NCI-H2081 (cell line): ENCODE data around the gene EID1.
"Not testable (repeated sequence)": the region's sequence is repeated elsewhere in the genome, so short reads cannot be mapped to it uniquely, and the experiment has no call there.

Experiments used
- DNase-seq, 2 experiments: peaks; one replicate each; lab custom pipeline; 2025; lab: John Stamatoyannopoulos, UW

Gene EID1

GRCh38 chr15:48869966-48870365 lies 8.0 kb upstream of the EID1 start:
- DNase-seq = no peak

GRCh38 chr15:48871542-48871941 lies 6.4 kb upstream of the EID1 start:
- DNase-seq = no peak

- no peak for DNase-seq
Measured at GRCh38 chr15:48872632-48873031, 5.3 kb upstream of the EID1 start.

- DNase-seq = no peak
Measured at GRCh38 chr15:48875241-48875960, 2.5 kb upstream of the EID1 start.

- no peak for DNase-seq
Measured at GRCh38 chr15:48876057-48876456, 1.9 kb upstream of the EID1 start.

GRCh38 chr15:48880070-48880634 lies 2.2 kb downstream of the EID1 start:
- no peak for DNase-seq

GRCh38 chr15:48883699-48884098 lies 5.8 kb downstream of the EID1 start:
- DNase-seq = no peak

GRCh38 chr15:48887144-48887543 lies 9.2 kb downstream of the EID1 start:
- DNase-seq = no peak

- DNase-seq = no peak
Measured at GRCh38 chr15:48888191-48888590, 10.3 kb downstream of the EID1 start.

GRCh38 chr15:48888836-48889235 lies 10.9 kb downstream of the EID1 start:
- no peak for DNase-seq

- no peak for DNase-seq
Measured at GRCh38 chr15:48889925-48890324, 12.0 kb downstream of the EID1 start.

GRCh38 chr15:48890375-48890972 lies 12.5 kb downstream of the EID1 start:
- no peak for DNase-seq

- DNase-seq = no peak
Measured at GRCh38 chr15:48891232-48891765, 13.4 kb downstream of the EID1 start.

- DNase-seq = no peak
Measured at GRCh38 chr15:48893311-48893710, 15.4 kb downstream of the EID1 start.

- no peak for DNase-seq
Measured at GRCh38 chr15:48896869-48897814, 19.2 kb downstream of the EID1 start.

- DNase-seq = no peak
Measured at GRCh38 chr15:48898032-48898431, 20.1 kb downstream of the EID1 start.

GRCh38 chr15:48898446-48898845 lies 20.5 kb downstream of the EID1 start:
- no peak for DNase-seq

- DNase-seq = no peak
Measured at GRCh38 chr15:48899793-48900192, 21.9 kb downstream of the EID1 start.

- DNase-seq = no peak
Measured at GRCh38 chr15:48904758-48905157, 26.8 kb downstream of the EID1 start.

GRCh38 chr15:48905216-48905615 lies 27.3 kb downstream of the EID1 start:
- no peak for DNase-seq

- no peak for DNase-seq
Measured at GRCh38 chr15:48905847-48906246, 27.9 kb downstream of the EID1 start.

GRCh38 chr15:48909313-48909712 lies 31.4 kb downstream of the EID1 start:
- not testable (repeated sequence) for DNase-seq
